Prostate gland (tissue), 2 donors: Measurements from ENCODE around the gene CACNA1E. TPM values are rescaled to one million over a fixed set of nuclear protein-coding genes. Genes with fewer than 3 reads are reported as not detected.

Source experiments
- DNase-seq: peaks from one replicate; pipeline ENCODE4 v3.0.0-alpha.2; 2019; ENCODE audit warnings: low spot score
- H3K27ac ChIP-seq, 2 donors: fragments of 200-600 bp; sonication (generic); 2 replicates each; pipeline ENCODE4 v1.5.1; 2017 to 2019
- H3K27me3 ChIP-seq: fragments of 200-600 bp; sonication (generic); replicated peaks from 2 replicates; pipeline ENCODE4 v1.5.1; 2019; ENCODE audit not compliant: insufficient read depth
- H3K36me3 ChIP-seq, 2 donors: fragments of 200-600 bp; sonication (generic); 1 replicate in 1 of 2; 2 replicates in 1 of 2; pipeline versions ENCODE4 v1.5.1 to v1.8.1; 2017 to 2019
- H3K4me1 ChIP-seq: fragments of 200-600 bp; sonication (generic); replicated peaks from 2 replicates; pipeline ENCODE4 v1.5.1; 2019
- H3K4me3 ChIP-seq, 2 donors: fragments of 200-600 bp; sonication (generic); 2 replicates each; pipeline ENCODE4 v1.5.1; 2017 to 2019
- H3K9me3 ChIP-seq: fragments of 200-600 bp; sonication (generic); 2 replicates; pipeline ENCODE4 v1.5.1; 2017
- CTCF ChIP-seq, 4 experiments: fragments of 200-600 bp in 2 of 4; fragments of 450-650 bp in 2 of 4; sonication (generic) in 2 of 4; IDR thresholded peaks; 1 replicate in 3 of 4; 2 replicates in 1 of 4; pipeline ENCODE4 v1.5.1; 2016 to 2019; ENCODE audit warnings: antibody characterized with exemption in 4 of 4, mild to moderate bottlenecking in 2 of 4, moderate library complexity in 2 of 4
- POLR2A ChIP-seq: fragments of 450-650 bp; IDR thresholded peaks from one replicate; pipeline ENCODE4 v1.6.1; 2016; ENCODE audit warnings: antibody characterized with exemption, mild to moderate bottlenecking
- POLR2AphosphoS5 ChIP-seq: sonication (generic); formaldehyde crosslinking; IDR thresholded peaks from one replicate; pipeline ENCODE4 v1.6.1; 2017; ENCODE audit warnings: antibody characterized with exemption
- WGBS: methylation state at CpG from one replicate; pipeline ENCODE4 v1.1.5; 2018; 5-methylcytosine and 5-hydroxymethylcytosine counted together
- intact Hi-C: fragments of 100-400 bp; cut with DNase I; formaldehyde crosslinking; loops from one replicate; pipeline ENCODE4 v1.14.2; 2022
- total RNA-seq, 2 donors: library from RNA; depleted of rRNA; stranded (reverse); fragments of >200 nt; gene quantifications; one replicate each; pipeline ENCODE4 v1.1.0, GENCODE V29; 2016

Gene CACNA1E
- total RNA-seq, 2 donors from 2014 or later, result 4.1 TPM; not detected in 1

GRCh38 chr1:181804989-181805388, 321.7 kb downstream of the CACNA1E start:
- TF ChIP-seq POLR2AphosphoS5 (no peak), POLR2A (no peak), CTCF (IDR thresholded peaks at IDR 0.05) (no peak)
- no peaks in the 10 kb centered on the region for H3K9me3 ChIP-seq
- H3K36me3 ChIP-seq, result no peaks in the 10 kb centered on the region
- H3K27ac ChIP-seq, result no peak overlapping the region
- intact Hi-C loops, result no loop called here
- H3K4me3 ChIP-seq, result no peak overlapping the region
- no peak for DNase-seq
- 73% methylated on average over 2 of the region's 2 CpGs for WGBS
- no peaks in the 10 kb centered on the region for H3K27me3 ChIP-seq
- H3K4me1 ChIP-seq, result no peaks in the 10 kb centered on the region

- Histone ChIP-seq H3K9me3 (no peaks in the 10 kb centered on the region), H3K27ac (no peak overlapping the region), H3K4me3 (no peak overlapping the region), H3K27me3 (no peaks in the 10 kb centered on the region), H3K36me3 (no peaks in the 10 kb centered on the region), H3K4me1 (no peaks in the 10 kb centered on the region)
- TF ChIP-seq POLR2A (no peak), CTCF (IDR thresholded peaks at IDR 0.05) (no peak)
- intact Hi-C loops, result no loop called here
- DNase-seq, result no peak
- WGBS, result 56% methylated on average over 2 of the region's 2 CpGs
Measured at GRCh38 chr1:181806746-181807145, 323.4 kb downstream of the CACNA1E start.

- no peak overlapping the region for H3K27ac ChIP-seq
- TF ChIP-seq POLR2AphosphoS5 (no peak), POLR2A (no peak), CTCF (IDR thresholded peaks at IDR 0.05) (no peak)
- intact Hi-C loops, result no loop called here
Measured at GRCh38 chr1:181807251-181807650, 323.9 kb downstream of the CACNA1E start.

GRCh38 chr1:181809991-181810545, 326.8 kb downstream of the CACNA1E start:
- intact Hi-C loops, result no loop called here
- H3K27ac ChIP-seq, result no peak overlapping the region
- no peak for DNase-seq
- TF ChIP-seq CTCF (IDR thresholded peaks at IDR 0.05) (no peak), POLR2AphosphoS5 (no peak), POLR2A (no peak)
- no peaks in the 10 kb centered on the region for H3K9me3 ChIP-seq
- no peaks in the 10 kb centered on the region for H3K27me3 ChIP-seq
- H3K4me1 ChIP-seq, result no peaks in the 10 kb centered on the region
- H3K36me3 ChIP-seq, result no peaks in the 10 kb centered on the region
- WGBS, result 41% methylated on average over 1 of the region's 1 CpG
- H3K4me3 ChIP-seq, result no peak overlapping the region

More at GRCh38 chr1:181807251-181807650, 323.9 kb downstream of the CACNA1E start:
- Histone ChIP-seq H3K9me3 (no peaks in the 10 kb centered on the region), H3K4me3 (no peak overlapping the region), H3K27me3 (no peaks in the 10 kb centered on the region), H3K36me3 (no peaks in the 10 kb centered on the region), H3K4me1 (no peaks in the 10 kb centered on the region)
- no peak for DNase-seq
- WGBS, result 77% methylated on average over 4 of the region's 4 CpGs

- TF ChIP-seq POLR2A (no peak), POLR2AphosphoS5 (no peak), CTCF (IDR thresholded peaks at IDR 0.05) (no peak)
Measured at GRCh38 chr1:181812208-181812607, 328.9 kb downstream of the CACNA1E start.

More at GRCh38 chr1:181812208-181812607, 328.9 kb downstream of the CACNA1E start:
- Histone ChIP-seq H3K9me3 (no peaks in the 10 kb centered on the region), H3K36me3 (no peaks in the 10 kb centered on the region), H3K27ac (no peak overlapping the region), H3K4me1 (no peaks in the 10 kb centered on the region), H3K4me3 (no peak overlapping the region), H3K27me3 (no peaks in the 10 kb centered on the region)
- intact Hi-C loops, result no loop called here
- no peak for DNase-seq
- 68% methylated on average over 7 of the region's 7 CpGs for WGBS
